Gastroesophageal sphincter (tissue), 4 donors: ENCODE measurements around the gene TNNI3K. TPM values are rescaled to one million over a fixed set of nuclear protein-coding genes. Genes with fewer than 3 reads are reported as not detected.

Experiments
- ATAC-seq: fragments of 150-250 bp; one replicate; pipeline ENCODE4 v1.9.1; 2016; ENCODE audit warnings: mild to moderate bottlenecking, moderate library complexity
- H3K27ac ChIP-seq, 4 donors: fragments of 200-600 bp; sonication (generic) in 3 of 4; 1 replicate in 3 of 4; 2 replicates in 1 of 4; pipeline ENCODE4 v1.5.1; 2016 to 2019
- H3K27me3 ChIP-seq: fragments of 200-600 bp; sonication (generic); one replicate; pipeline ENCODE4 v1.5.1; 2019
- H3K36me3 ChIP-seq, 2 donors: fragments of 200-600 bp; sonication (generic); one replicate each; pipeline ENCODE4 v1.5.1; 2019; ENCODE audit warnings: control low read depth in 1 of 2
- H3K4me1 ChIP-seq, 3 donors: fragments of 200-600 bp; sonication (generic); 1 replicate in 2 of 3; 2 replicates in 1 of 3; pipeline ENCODE4 v1.5.1; 2016 to 2019; ENCODE audit warnings: control low read depth in 2 of 3
- H3K4me3 ChIP-seq, 2 donors: fragments of 200-600 bp; sonication (generic); one replicate each; pipeline ENCODE4 v1.5.1; 2019; ENCODE audit warnings: mild to moderate bottlenecking in 1 of 2, moderate library complexity in 1 of 2
- H3K9me3 ChIP-seq, 3 donors: fragments of 200-600 bp; sonication (generic); one replicate each; pipeline ENCODE4 v1.5.1; 2017 to 2019; ENCODE audit warnings: control low read depth in 2 of 3
- EP300 ChIP-seq: sonication (generic); formaldehyde crosslinking; IDR thresholded peaks from one replicate; pipeline ENCODE4 v1.6.1; 2017; ENCODE audit warnings: antibody characterized with exemption, mild to moderate bottlenecking
- POLR2A ChIP-seq, 2 donors: fragments of 450-650 bp; IDR thresholded peaks; one replicate each; pipeline ENCODE4 v1.6.1; 2017; ENCODE audit warnings: antibody characterized with exemption in 2 of 2, mild to moderate bottlenecking in 2 of 2, moderate library complexity in 1 of 2
- POLR2AphosphoS5 ChIP-seq: sonication (generic); formaldehyde crosslinking; IDR thresholded peaks from one replicate; pipeline ENCODE4 v1.6.1; 2017; ENCODE audit warnings: antibody characterized with exemption
- WGBS, 2 donors: methylation state at CpG; one replicate each; pipeline ENCODE4 v1.1.5; 2018; ENCODE audit warnings: low coverage in 1 of 2; 5-methylcytosine and 5-hydroxymethylcytosine counted together
- total RNA-seq, 4 donors: library from RNA; depleted of rRNA; stranded (reverse); fragments of >200 nt; gene quantifications; one replicate each; pipeline ENCODE4 v1.1.0, GENCODE V29; 2016
- TF ChIP-seq, protein P1 (sequence below), 4 experiments: fragments of 200-600 bp in 2 of 4; fragments of 450-650 bp in 2 of 4; sonication (generic) in 1 of 4; IDR thresholded peaks; one replicate each; pipeline ENCODE4 v1.5.1; 2017 to 2019; ENCODE audit warnings: antibody characterized with exemption in 4 of 4, mild to moderate bottlenecking in 2 of 4, moderate library complexity in 2 of 4

The TNNI3K gene
- total RNA-seq, 4 donors from 2014 or later, result 0.32 to 3.9 (median 2.9) TPM

DNA sequence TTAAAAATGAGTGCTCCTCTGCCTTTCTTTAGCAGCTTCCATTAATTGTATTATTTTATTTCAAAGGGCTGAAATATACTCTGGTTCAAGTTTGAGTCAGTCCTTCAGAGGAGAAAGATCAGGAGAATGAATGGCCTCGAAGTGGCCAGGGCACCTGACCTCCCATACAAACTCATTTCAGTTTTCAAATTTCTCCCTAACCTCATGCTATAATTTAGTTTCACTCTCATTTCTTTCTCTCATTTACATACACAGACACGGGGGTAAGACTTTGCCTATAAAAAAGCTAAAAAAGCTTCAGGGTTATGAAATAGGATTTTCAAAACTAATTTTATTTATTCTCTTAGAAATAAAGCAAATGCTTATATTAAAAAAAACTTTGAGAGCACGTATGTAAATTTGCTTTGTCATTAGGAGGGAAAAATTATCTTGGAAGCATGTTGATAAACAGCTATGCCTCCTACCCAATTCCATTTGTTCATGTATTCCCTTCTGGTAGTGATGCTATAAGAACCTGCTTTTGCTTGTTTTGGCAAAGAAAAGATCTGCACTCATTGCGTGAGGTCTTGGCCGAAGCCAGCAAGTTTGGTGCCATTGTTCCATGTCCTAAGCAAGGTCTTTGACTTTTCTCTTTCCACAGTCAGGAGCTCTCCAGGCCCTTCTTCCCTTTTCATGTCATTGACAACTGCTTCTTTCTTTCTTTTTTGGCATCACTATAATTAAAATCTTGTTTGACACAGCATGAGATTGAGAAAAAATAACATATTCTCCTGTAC, 357.6 kb downstream of the TNNI3K start:
- H3K27me3 ChIP-seq, result no peaks in the 10 kb centered on the region
- no peaks in the 10 kb centered on the region for H3K4me1 ChIP-seq
- H3K9me3 ChIP-seq, result no peaks in the 10 kb centered on the region
- WGBS, 2 donors, result 71 to 80% methylated on average over 5 of the region's 5 CpGs
- no peak for ATAC-seq
- no peak for TF ChIP-seq EP300
- TF ChIP-seq POLR2A (IDR thresholded peaks at IDR 0.05), result no peak
- TF ChIP-seq, protein P1, sequence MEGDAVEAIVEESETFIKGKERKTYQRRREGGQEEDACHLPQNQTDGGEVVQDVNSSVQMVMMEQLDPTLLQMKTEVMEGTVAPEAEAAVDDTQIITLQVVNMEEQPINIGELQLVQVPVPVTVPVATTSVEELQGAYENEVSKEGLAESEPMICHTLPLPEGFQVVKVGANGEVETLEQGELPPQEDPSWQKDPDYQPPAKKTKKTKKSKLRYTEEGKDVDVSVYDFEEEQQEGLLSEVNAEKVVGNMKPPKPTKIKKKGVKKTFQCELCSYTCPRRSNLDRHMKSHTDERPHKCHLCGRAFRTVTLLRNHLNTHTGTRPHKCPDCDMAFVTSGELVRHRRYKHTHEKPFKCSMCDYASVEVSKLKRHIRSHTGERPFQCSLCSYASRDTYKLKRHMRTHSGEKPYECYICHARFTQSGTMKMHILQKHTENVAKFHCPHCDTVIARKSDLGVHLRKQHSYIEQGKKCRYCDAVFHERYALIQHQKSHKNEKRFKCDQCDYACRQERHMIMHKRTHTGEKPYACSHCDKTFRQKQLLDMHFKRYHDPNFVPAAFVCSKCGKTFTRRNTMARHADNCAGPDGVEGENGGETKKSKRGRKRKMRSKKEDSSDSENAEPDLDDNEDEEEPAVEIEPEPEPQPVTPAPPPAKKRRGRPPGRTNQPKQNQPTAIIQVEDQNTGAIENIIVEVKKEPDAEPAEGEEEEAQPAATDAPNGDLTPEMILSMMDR (IDR thresholded peaks at IDR 0.05), result no peak
- TF ChIP-seq POLR2AphosphoS5, result no peak
- H3K27ac ChIP-seq, result no peak overlapping the region
- no peak overlapping the region for H3K4me3 ChIP-seq
- no peaks in the 10 kb centered on the region for H3K36me3 ChIP-seq

Other genes with a start within 250 kb of the TNNI3K start
- under 1 TPM in 3 of 4 donors, not detected in 1; 0.16 to 0.54 (median 0.46) TPM for gene LRRIQ3, start 37.2 kb upstream of the TNNI3K start, total RNA-seq
- gene FPGT, start 37.1 kb upstream of the TNNI3K start, total RNA-seq, result 10 to 100 TPM in 3 of 4 donors, 1 to 10 TPM in 1; 9.9 to 19.9 (median 13.7) TPM